BJ (cell line): ENCODE data around the gene RTKN2. TPM values are rescaled to one million over a fixed set of nuclear protein-coding genes. Genes with fewer than 3 reads are reported as not detected.

Experiments used
- CTCF ChIA-PET: fragments of 350-600 bp; formaldehyde crosslinking; extraction: SDS; loops from one replicate; lab custom pipeline; 2021; ENCODE audit warnings: antibody characterized with exemption, inconsistent platforms; lab: Yijun Ruan, JAX
- POLR2A ChIA-PET: fragments of 300-600 bp; sonication (Branson Sonifier 250); formaldehyde crosslinking; extraction: SDS; loops from one replicate; lab custom pipeline; 2021; ENCODE audit warnings: antibody characterized with exemption; lab: Charles Lee
- DNase-seq: peaks from one replicate; pipeline ENCODE4 v3.0.0-alpha.2; 2011; ENCODE audit warnings: low read depth
- H3K27me3 ChIP-seq: 2 replicates; pipeline ENCODE4 v1.6.0; 2011; ENCODE audit warnings: low read length; ENCODE audit not compliant: control insufficient read depth, insufficient read depth
- H3K36me3 ChIP-seq: 2 replicates; pipeline ENCODE4 v1.5.1; 2011; ENCODE audit warnings: low read length; ENCODE audit not compliant: control insufficient read depth, insufficient read depth
- H3K4me3 ChIP-seq: 2 replicates; pipeline ENCODE4 v1.5.1; 2011; ENCODE audit warnings: low read depth, mild to moderate bottlenecking, control low read depth, low read length
- polyA plus RNA-seq: library from polyadenylated mRNA; depleted of rRNA; stranded (reverse); fragments of >200 nt; gene quantifications from 2 replicates; pipeline ENCODE4 v1.2.3, GENCODE V29; 2011
- TF ChIP-seq, protein P1 (sequence below): IDR thresholded peaks from 2 replicates; pipeline ENCODE4 v1.5.1; 2011; ENCODE audit warnings: low read depth, mild to moderate bottlenecking, control low read depth, inconsistent platforms, low read length, moderate library complexity; ENCODE audit not compliant: insufficient read depth

Gene RTKN2
- polyA plus RNA-seq, 1 experiment: 1.5 TPM

DNA sequence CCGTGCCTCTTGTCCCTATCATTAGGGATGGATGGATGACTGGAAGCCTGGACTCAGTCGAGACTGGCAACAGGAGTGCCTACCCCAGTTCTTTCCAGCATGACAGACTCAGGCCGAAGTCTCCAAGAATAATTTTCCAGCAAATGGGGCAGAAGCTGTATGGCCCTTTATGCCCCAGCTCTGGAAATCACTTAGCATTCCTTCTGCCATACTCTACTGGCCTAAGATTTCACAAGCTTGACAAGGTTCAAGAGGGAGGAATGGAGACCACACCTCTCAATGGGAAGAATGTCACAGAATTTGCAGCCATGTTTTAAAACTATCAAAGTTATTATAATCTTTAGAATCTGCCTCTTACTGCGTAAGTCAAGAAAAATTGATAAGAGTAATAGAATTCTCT, 39.0 kb upstream of the RTKN2 start:
- TF ChIP-seq, protein P1, sequence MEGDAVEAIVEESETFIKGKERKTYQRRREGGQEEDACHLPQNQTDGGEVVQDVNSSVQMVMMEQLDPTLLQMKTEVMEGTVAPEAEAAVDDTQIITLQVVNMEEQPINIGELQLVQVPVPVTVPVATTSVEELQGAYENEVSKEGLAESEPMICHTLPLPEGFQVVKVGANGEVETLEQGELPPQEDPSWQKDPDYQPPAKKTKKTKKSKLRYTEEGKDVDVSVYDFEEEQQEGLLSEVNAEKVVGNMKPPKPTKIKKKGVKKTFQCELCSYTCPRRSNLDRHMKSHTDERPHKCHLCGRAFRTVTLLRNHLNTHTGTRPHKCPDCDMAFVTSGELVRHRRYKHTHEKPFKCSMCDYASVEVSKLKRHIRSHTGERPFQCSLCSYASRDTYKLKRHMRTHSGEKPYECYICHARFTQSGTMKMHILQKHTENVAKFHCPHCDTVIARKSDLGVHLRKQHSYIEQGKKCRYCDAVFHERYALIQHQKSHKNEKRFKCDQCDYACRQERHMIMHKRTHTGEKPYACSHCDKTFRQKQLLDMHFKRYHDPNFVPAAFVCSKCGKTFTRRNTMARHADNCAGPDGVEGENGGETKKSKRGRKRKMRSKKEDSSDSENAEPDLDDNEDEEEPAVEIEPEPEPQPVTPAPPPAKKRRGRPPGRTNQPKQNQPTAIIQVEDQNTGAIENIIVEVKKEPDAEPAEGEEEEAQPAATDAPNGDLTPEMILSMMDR: no peak
- CTCF ChIA-PET: interaction anchor here (1.0 to 1.9 kb wide), 2 partner anchors 8 to 9 kb away, joined by 3 to 4 read pairs; no protein-coding TSS in a partner anchor

DNA sequence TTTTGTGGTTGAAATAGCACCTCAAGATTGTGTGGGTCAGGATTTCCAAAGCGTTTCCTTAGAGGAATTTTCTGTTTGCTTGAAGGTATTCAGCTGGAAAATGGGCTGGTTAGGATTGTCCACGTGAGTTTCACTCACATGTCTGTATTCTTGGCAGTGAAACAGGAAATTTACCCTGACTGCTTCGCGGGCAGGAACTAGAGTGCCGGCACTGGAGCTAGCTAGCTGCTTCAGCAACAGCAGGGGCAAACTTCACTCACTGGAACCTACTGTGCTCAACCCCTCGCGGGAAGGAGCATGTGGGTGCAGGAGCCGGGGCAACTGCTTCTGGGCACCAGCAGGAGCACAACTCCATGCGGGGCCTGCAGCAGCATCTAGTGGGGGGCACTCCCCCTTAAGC, 38.0 kb upstream of the RTKN2 start:
- Histone ChIP-seq H3K36me3 (no peaks in the 10 kb centered on the region), H3K4me3 (no peak overlapping the region), H3K27me3 (no peaks in the 10 kb centered on the region)
- ChIA-PET CTCF (no interaction called here), POLR2A (no interaction called here)
- TF ChIP-seq, protein P1: no peak
- no peak for DNase-seq

More for the DNA sequence above, 39.0 kb upstream of the RTKN2 start:
- no peak overlapping the region for H3K4me3 ChIP-seq
- no peaks in the 10 kb centered on the region for H3K36me3 ChIP-seq
- POLR2A ChIA-PET: interaction anchor here (0.5 kb wide), 1 partner anchor 269 kb away, joined by 6 read pairs; no protein-coding TSS in a partner anchor
- no peaks in the 10 kb centered on the region for H3K27me3 ChIP-seq
- no peak for DNase-seq

DNA sequence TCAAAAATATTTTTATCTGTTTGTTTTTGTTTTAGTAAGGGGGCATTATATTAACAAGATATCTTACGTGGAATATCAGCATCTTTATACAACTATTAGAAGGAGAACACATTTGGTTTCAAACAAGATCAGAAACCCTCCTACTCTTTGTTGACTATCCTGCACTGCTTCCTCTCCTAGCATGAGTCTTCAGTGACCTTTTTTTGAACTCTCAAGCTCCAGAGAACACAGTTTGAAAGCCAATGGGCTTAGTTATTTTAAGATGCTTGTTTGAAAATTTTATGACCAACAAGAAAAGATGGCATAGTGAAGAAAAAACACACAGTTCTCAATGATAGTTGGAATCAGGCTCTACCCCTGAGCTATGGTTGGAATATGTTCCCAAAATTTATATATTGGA, 37.2 kb upstream of the RTKN2 start:
- CTCF ChIA-PET: no interaction called here
- no peaks in the 10 kb centered on the region for H3K27me3 ChIP-seq
- TF ChIP-seq, protein P1: no peak
- no peak overlapping the region for H3K4me3 ChIP-seq
- no peak for DNase-seq
- no peaks in the 10 kb centered on the region for H3K36me3 ChIP-seq
- POLR2A ChIA-PET: no interaction called here

DNA sequence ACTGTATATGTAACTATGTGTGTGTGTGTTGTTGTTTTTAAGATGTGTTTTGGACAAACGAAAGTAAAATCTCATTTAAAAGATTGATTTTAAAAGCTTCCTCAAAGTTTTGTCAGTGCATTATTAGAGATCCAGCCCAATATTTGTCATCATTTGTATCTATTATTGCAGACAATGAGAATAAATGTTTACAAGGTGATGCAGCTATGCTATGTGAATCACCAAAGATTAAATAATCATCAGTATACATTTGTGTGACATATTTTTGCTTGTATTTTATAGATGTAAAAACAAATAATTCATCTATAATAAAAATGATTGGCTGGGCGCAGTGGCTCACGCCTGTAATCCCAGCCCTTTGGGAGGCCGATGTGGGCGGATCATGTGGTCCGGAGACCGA, 35.3 kb upstream of the RTKN2 start:
- ChIA-PET POLR2A (no interaction called here), CTCF (interaction anchor here (1.1 kb wide), 1 partner anchor 33 kb away, joined by 3 read pairs; no protein-coding TSS in a partner anchor)
- TF ChIP-seq, protein P1: no peak
- DNase-seq: no peak
- no peak overlapping the region for H3K4me3 ChIP-seq
- no peaks in the 10 kb centered on the region for H3K36me3 ChIP-seq
- no peaks in the 10 kb centered on the region for H3K27me3 ChIP-seq

DNA sequence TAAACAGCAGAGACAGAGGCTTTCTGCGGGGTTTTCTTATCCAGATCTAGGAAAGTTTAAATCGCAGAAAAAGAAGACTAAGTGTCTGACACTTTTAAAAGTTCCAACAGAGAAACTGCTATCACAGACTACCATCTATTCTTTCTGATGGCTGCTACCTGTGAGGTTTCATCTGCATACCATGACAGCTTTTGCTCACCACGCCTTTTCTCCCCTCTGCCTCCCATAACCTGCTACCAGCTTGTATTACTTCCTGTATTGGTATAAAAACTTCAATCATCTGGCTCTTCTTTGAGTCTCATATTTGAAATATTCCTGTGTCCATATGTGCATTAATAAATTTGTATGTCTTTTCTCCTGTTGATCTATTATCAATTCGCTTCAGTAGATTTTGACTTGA, 34.1 kb upstream of the RTKN2 start:
- H3K27me3 ChIP-seq: no peaks in the 10 kb centered on the region
- ChIA-PET CTCF (no interaction called here), POLR2A (no interaction called here)
- H3K4me3 ChIP-seq: no peak overlapping the region
- no peak for DNase-seq
- no peaks in the 10 kb centered on the region for H3K36me3 ChIP-seq
- TF ChIP-seq, protein P1: no peak
